Measurements from ENCODE around the gene PRR3. TPM values are rescaled to one million over a fixed set of nuclear protein-coding genes. Genes with fewer than 3 reads are reported as not detected.

PRR3 gene
- total RNA-seq, 1 donor from 2014 or later = 29.5 TPM

GRCh38 chr6:30548375-30548774 lies 8.7 kb upstream of the PRR3 start:
- Mint-ChIP-seq H3K27ac (no peak overlapping the region), H3K27me3 (no peaks in the 10 kb centered on the region), H3K4me1 (peaks cover 15% of the 10 kb centered on the region), H3K9me3 (no peaks in the 10 kb centered on the region), H3K36me3 (ENCODE audit: low read depth) (peaks cover 76% of the 10 kb centered on the region), H3K4me3 (no peak overlapping the region)
- ChIA-PET POLR2A (interaction anchor here (1.1 to 1.3 kb wide), 2 partner anchors 58 to 69 kb away, joined by 3 read pairs; no protein-coding TSS in a partner anchor), CTCF (interaction anchor here (1.0 to 15.7 kb wide), 2 partner anchors 64 to 183 kb away, joined by 3 to 411 read pairs; no protein-coding TSS in a partner anchor)
- DNase-seq (no peak), ATAC-seq (ENCODE audit: low read depth) (no peak)
- TF ChIP-seq CTCF (IDR thresholded peaks at IDR 0.05) = no peak
- intact Hi-C loops (cut with micrococcal nuclease) = loop anchor here (10.0 kb wide), 1 partner anchor 536 kb away; no protein-coding TSS in a partner anchor

GRCh38 chr6:30554404-30554803 lies 2.7 kb upstream of the PRR3 start:
- no peak for DNase-seq
- peaks cover 34% of the 10 kb centered on the region for H3K4me1 Mint-ChIP-seq
- CTCF ChIA-PET = interaction anchor here (1.2 to 3.2 kb wide), 2 partner anchors 9 to 16 kb away, joined by 4 to 15 read pairs; no protein-coding TSS in a partner anchor
- H3K4me3 Mint-ChIP-seq = peak overlapping the region; percentile 94
- H3K27me3 Mint-ChIP-seq = no peaks in the 10 kb centered on the region
- intact Hi-C loops (cut with micrococcal nuclease) = loop anchor here (10.0 kb wide), 1 partner anchor 340 kb away; the partner anchor contains the start of gene TRIM26
- no peak for TF ChIP-seq CTCF (IDR thresholded peaks at IDR 0.05)
- POLR2A ChIA-PET = interaction anchor here (0.5 to 5.3 kb wide), 10 partner anchors 10 to 104 kb away, joined by 3 to 63 read pairs (median 6); partner anchors contain the start of gene ABCF1
- no peak overlapping the region for H3K27ac Mint-ChIP-seq
- peaks cover 75% of the 10 kb centered on the region for H3K36me3 Mint-ChIP-seq (ENCODE audit: low read depth)
- H3K9me3 Mint-ChIP-seq = no peaks in the 10 kb centered on the region
- no peak for ATAC-seq (ENCODE audit: low read depth)

- H3K9me3 Mint-ChIP-seq = no peaks in the 10 kb centered on the region
- H3K36me3 Mint-ChIP-seq (ENCODE audit: low read depth) = peaks cover 73% of the 10 kb centered on the region
- ChIA-PET CTCF (interaction anchor here (0.9 to 3.2 kb wide), 5 partner anchors 10 to 73 kb away, joined by 4 to 15 read pairs (median 5); no protein-coding TSS in a partner anchor), POLR2A (interaction anchor here (0.6 to 5.3 kb wide), 21 partner anchors 11 to 1169 kb away, joined by 3 to 63 read pairs (median 5); partner anchors contain the start of genes ABCF1, MDC1, MRPS18B and PPP1R10)
- no peak for ATAC-seq (ENCODE audit: low read depth)
- intact Hi-C loops (cut with micrococcal nuclease) = loop anchor here (5.0 to 10.0 kb wide), 2 partner anchors 340 to 488 kb away; partner anchors contain the start of genes PPP1R11 and TRIM26
- no peaks in the 10 kb centered on the region for H3K27me3 Mint-ChIP-seq
- DNase-seq = no peak
- peak overlapping the region; percentile 97 for H3K27ac Mint-ChIP-seq
- peak overlapping the region; percentile 94 for H3K4me3 Mint-ChIP-seq
- TF ChIP-seq CTCF (IDR thresholded peaks at IDR 0.05) = no peak
- H3K4me1 Mint-ChIP-seq = peaks cover 39% of the 10 kb centered on the region
Measured at GRCh38 chr6:30554962-30555815, 1.9 kb upstream of the PRR3 start.

DNA sequence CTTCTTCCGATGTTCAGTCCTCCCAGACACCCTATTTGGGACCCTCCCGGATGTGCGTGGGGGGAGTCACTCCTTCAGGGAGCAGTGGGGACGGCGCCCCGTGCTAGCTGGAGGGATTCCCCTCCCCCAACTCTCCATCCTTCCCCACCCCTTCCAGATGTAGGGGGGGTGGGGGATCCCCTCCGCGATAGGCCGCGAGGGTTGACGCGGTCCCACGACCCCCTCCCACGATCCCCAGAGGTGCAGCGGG lies 1.4 kb upstream of the PRR3 start:
- intact Hi-C loops (cut with micrococcal nuclease) = loop anchor here (1.0 to 10.0 kb wide), 10 partner anchors 14 to 1065 kb away; partner anchors contain the start of genes ABCF1, C6orf136, DHX16 and HLA-E
- Mint-ChIP-seq H3K27me3 (no peaks in the 10 kb centered on the region), H3K27ac (peak overlapping the region; percentile 97), H3K4me1 (peaks cover 40% of the 10 kb centered on the region), H3K4me3 (peak overlapping the region; percentile 94), H3K36me3 (ENCODE audit: low read depth) (peaks cover 71% of the 10 kb centered on the region), H3K9me3 (no peaks in the 10 kb centered on the region)
- POLR2A ChIA-PET = interaction anchor here (0.6 to 5.3 kb wide), 19 partner anchors 11 to 1168 kb away, joined by 3 to 63 read pairs (median 5); partner anchors contain the start of genes ABCF1, MDC1, MRPS18B and PPP1R10
- DNase-seq (no peak), ATAC-seq (ENCODE audit: low read depth) (no peak)
- TF ChIP-seq CTCF (IDR thresholded peaks at IDR 0.05) = no peak
- CTCF ChIA-PET = interaction anchor here (0.9 to 3.2 kb wide), 4 partner anchors 11 to 73 kb away, joined by 5 to 15 read pairs (median 10); no protein-coding TSS in a partner anchor
